Measurements from ENCODE around the gene AK6. TPM values are rescaled to one million over a fixed set of nuclear protein-coding genes. Genes with fewer than 3 reads are reported as not detected.
"Not testable (repeated sequence)": the region's sequence is repeated elsewhere in the genome, so short reads cannot be mapped to it uniquely, and the experiment has no call there.

The AK6 gene
- total and polyA plus RNA-seq, 2 donors (not counting 1 experiment from before 2014, with no cell fraction given) = 34.3 to 55.1 TPM

- Histone ChIP-seq H3K36me3 (ENCODE audit: control insufficient read depth, insufficient read depth, low read length) (no peaks in the 10 kb centered on the region), H3K79me2 (ENCODE audit: control insufficient read depth, insufficient read depth, low read length) (no peaks in the 10 kb centered on the region), H3K4me1 (ENCODE audit: control insufficient read depth, extremely low read depth, insufficient read depth, low read length) (peaks cover 3% of the 10 kb centered on the region), H3K4me3 (replicated peaks in 1 of 4; ENCODE audit: control extremely low read depth in 1 of 4, insufficient read depth in 1 of 4, low read depth in 3 of 4, low read length in 4 of 4) (no peak overlapping the region), H3K9me3 (ENCODE audit: control insufficient read depth, insufficient read depth, low read depth, low read length) (no peaks in the 10 kb centered on the region), H3K27ac (ENCODE audit: insufficient read depth, low read length) (no peak overlapping the region), H2AFZ (ENCODE audit: low read length) (peak overlapping the region; percentile 13), H3K9ac (ENCODE audit: insufficient read depth, low read length) (no peak overlapping the region), H3K4me2 (ENCODE audit: extremely low read depth, insufficient read depth, low read length) (no peak overlapping the region), H4K20me1 (ENCODE audit: control insufficient read depth, extremely low read depth, insufficient read depth, low read length) (no peaks in the 10 kb centered on the region), H3K27me3 (ENCODE audit: control insufficient read depth, insufficient read depth, low read length) (no peaks in the 10 kb centered on the region)
- no peak for TF ChIP-seq EZH2 (IDR thresholded peaks at IDR 0.05; ENCODE audit: low read length, missing control alignments)
- peak; percentile 75 to 78 for TF ChIP-seq CTCF (conservative IDR thresholded peaks at IDR 0.05 in 1 of 2, IDR thresholded peaks at IDR 0.05 in 1 of 2; ENCODE audit: low read depth in 1 of 2, low read length in 2 of 2)
- peak; percentile 78 to 79 for DNase-seq (ENCODE audit: low read depth in 2 of 2)
These were observed 34.5 kb downstream of the AK6 start for GRCh38 chr5:69334793-69335268.

- not testable (repeated sequence) for H3K27me3 ChIP-seq (ENCODE audit: control insufficient read depth, insufficient read depth, low read length); H2AFZ ChIP-seq (ENCODE audit: low read length); H3K27ac ChIP-seq (ENCODE audit: insufficient read depth, low read length); H3K4me1 ChIP-seq (ENCODE audit: control insufficient read depth, extremely low read depth, insufficient read depth, low read length); DNase-seq (ENCODE audit: low read depth in 2 of 2); H3K36me3 ChIP-seq (ENCODE audit: control insufficient read depth, insufficient read depth, low read length); H3K9me3 ChIP-seq (ENCODE audit: control insufficient read depth, insufficient read depth, low read depth, low read length); H4K20me1 ChIP-seq (ENCODE audit: control insufficient read depth, extremely low read depth, insufficient read depth, low read length); H3K9ac ChIP-seq (ENCODE audit: insufficient read depth, low read length); H3K79me2 ChIP-seq (ENCODE audit: control insufficient read depth, insufficient read depth, low read length); H3K4me3 ChIP-seq (replicated peaks in 1 of 4; ENCODE audit: control extremely low read depth in 1 of 4, insufficient read depth in 1 of 4, low read depth in 3 of 4, low read length in 4 of 4); H3K4me2 ChIP-seq (ENCODE audit: extremely low read depth, insufficient read depth, low read length)
These were observed 35.5 kb downstream of the AK6 start for GRCh38 chr5:69333668-69334315.

GRCh38 chr5:69331528-69332445, 37.5 kb downstream of the AK6 start:
- Histone ChIP-seq H3K4me3 (replicated peaks in 1 of 4; ENCODE audit: control extremely low read depth in 1 of 4, insufficient read depth in 1 of 4, low read depth in 3 of 4, low read length in 4 of 4) (peak overlapping the region; percentile 72 to 78 (median 74)), H3K9me3 (ENCODE audit: control insufficient read depth, insufficient read depth, low read depth, low read length) (no peaks in the 10 kb centered on the region), H4K20me1 (ENCODE audit: control insufficient read depth, extremely low read depth, insufficient read depth, low read length) (no peaks in the 10 kb centered on the region), H3K9ac (ENCODE audit: insufficient read depth, low read length) (no peak overlapping the region), H3K79me2 (ENCODE audit: control insufficient read depth, insufficient read depth, low read length) (no peaks in the 10 kb centered on the region), H3K27me3 (ENCODE audit: control insufficient read depth, insufficient read depth, low read length) (no peaks in the 10 kb centered on the region), H2AFZ (ENCODE audit: low read length) (peak overlapping the region; percentile 100), H3K27ac (ENCODE audit: insufficient read depth, low read length) (no peak overlapping the region), H3K36me3 (ENCODE audit: control insufficient read depth, insufficient read depth, low read length) (no peaks in the 10 kb centered on the region), H3K4me2 (ENCODE audit: extremely low read depth, insufficient read depth, low read length) (peak overlapping the region; percentile 90), H3K4me1 (ENCODE audit: control insufficient read depth, extremely low read depth, insufficient read depth, low read length) (peaks cover 3% of the 10 kb centered on the region)
- DNase-seq (ENCODE audit: low read depth in 2 of 2) = no peak
- TF ChIP-seq EZH2 (IDR thresholded peaks at IDR 0.05; ENCODE audit: low read length, missing control alignments) (no peak), CTCF (conservative IDR thresholded peaks at IDR 0.05 in 1 of 2, IDR thresholded peaks at IDR 0.05 in 1 of 2; ENCODE audit: low read depth in 1 of 2, low read length in 2 of 2) (no peak)

Measured in fibroblast of lung (primary cell).